ENCODE data around the gene FBXL17.

FBXL17 gene

GRCh38 chr5:107831612-107832395, 550.1 kb downstream of the FBXL17 start:
- no peaks in the 10 kb centered on the region for H3K36me3 ChIP-seq (replicated peaks in 1 of 2; ENCODE audit: control insufficient read depth in 2 of 2, insufficient read depth in 2 of 2, low read length in 2 of 2)
- no peak overlapping the region for H3K4me2 ChIP-seq (ENCODE audit: insufficient read depth, low read length, poor library complexity, severe bottlenecking)
- peak overlapping the region; percentile 7 for H2BK15ac ChIP-seq (ENCODE audit: low read length)
- no peaks in the 10 kb centered on the region for H3K9me3 ChIP-seq (replicated peaks in 1 of 2; ENCODE audit: control insufficient read depth in 2 of 2, insufficient read depth in 1 of 2, low read depth in 1 of 2, low read length in 2 of 2)
- no peak overlapping the region for H2BK120ac ChIP-seq (ENCODE audit: low read depth, low read length)
- no peaks in the 10 kb centered on the region for H3K79me1 ChIP-seq (ENCODE audit: low read depth, low read length)
- no peak overlapping the region for H3K18ac ChIP-seq (ENCODE audit: low read length)
- no peak overlapping the region for H2BK12ac ChIP-seq (ENCODE audit: low read length)
- H3K23ac ChIP-seq (ENCODE audit: low read depth, low read length, poor library complexity) = no peak overlapping the region
- WGBS, 2 donors (ENCODE audit: extremely low coverage in 2 of 2, insufficient read length in 2 of 2, insufficient replicate concordance in 1 of 2) = no CpG with 5 or more reads among the region's 13 CpGs
- H4K91ac ChIP-seq (ENCODE audit: low read depth, low read length, poor library complexity) = no peak overlapping the region
- H2AK5ac ChIP-seq (ENCODE audit: low read depth, low read length) = no peak overlapping the region
- H3K4me3 ChIP-seq (ENCODE audit: low read length in 2 of 2) = no peak overlapping the region
- no peak for DNase-seq (ENCODE audit: low spot score)
- H2BK5ac ChIP-seq (ENCODE audit: low read length) = no peak overlapping the region
- H3K4me1 ChIP-seq (ENCODE audit: control insufficient read depth in 2 of 2, insufficient read depth in 1 of 2, low read depth in 1 of 2, low read length in 2 of 2) = peaks cover 0 to 2% of the 10 kb centered on the region in 2 donors
- H3K9ac ChIP-seq (ENCODE audit: low read depth, low read length, poor library complexity) = no peak overlapping the region
- H3K4ac ChIP-seq (ENCODE audit: low read length) = no peak overlapping the region
- H3K27ac ChIP-seq (replicated peaks; ENCODE audit: low read length) = no peak overlapping the region
- H3K14ac ChIP-seq (ENCODE audit: low read length) = peak overlapping the region; percentile 83
- no peak overlapping the region for H2AFZ ChIP-seq (ENCODE audit: low read length)
- H3K27me3 ChIP-seq (ENCODE audit: control insufficient read depth in 3 of 3, insufficient read depth in 3 of 3, low read depth in 1 of 3, low read length in 3 of 3) = peaks cover 0 to 3% (median 0%) of the 10 kb centered on the region in 3 experiments
- no peak overlapping the region for H4K8ac ChIP-seq (ENCODE audit: low read depth, low read length)

GRCh38 chr5:107830750-107831149, 551.1 kb downstream of the FBXL17 start:
- Histone ChIP-seq H3K4me2 (ENCODE audit: insufficient read depth, low read length, poor library complexity, severe bottlenecking) (no peak overlapping the region), H3K9ac (ENCODE audit: low read depth, low read length, poor library complexity) (no peak overlapping the region), H3K9me3 (replicated peaks in 1 of 2; ENCODE audit: control insufficient read depth in 2 of 2, insufficient read depth in 1 of 2, low read depth in 1 of 2, low read length in 2 of 2) (no peaks in the 10 kb centered on the region), H2AFZ (ENCODE audit: low read length) (no peak overlapping the region), H3K14ac (ENCODE audit: low read length) (no peak overlapping the region), H3K18ac (ENCODE audit: low read length) (no peak overlapping the region), H2BK120ac (ENCODE audit: low read depth, low read length) (no peak overlapping the region), H2AK5ac (ENCODE audit: low read depth, low read length) (no peak overlapping the region), H3K27me3 (ENCODE audit: control insufficient read depth in 3 of 3, insufficient read depth in 3 of 3, low read depth in 1 of 3, low read length in 3 of 3) (peaks cover 0 to 3% (median 0%) of the 10 kb centered on the region in 3 experiments), H4K8ac (ENCODE audit: low read depth, low read length) (no peak overlapping the region), H2BK15ac (ENCODE audit: low read length) (no peak overlapping the region), H3K36me3 (replicated peaks in 1 of 2; ENCODE audit: control insufficient read depth in 2 of 2, insufficient read depth in 2 of 2, low read length in 2 of 2) (no peaks in the 10 kb centered on the region), H3K4me3 (ENCODE audit: low read length in 2 of 2) (no peak overlapping the region), H3K27ac (replicated peaks; ENCODE audit: low read length) (no peak overlapping the region), H3K4me1 (ENCODE audit: control insufficient read depth in 2 of 2, insufficient read depth in 1 of 2, low read depth in 1 of 2, low read length in 2 of 2) (peaks cover 4 to 6% of the 10 kb centered on the region in 2 donors), H3K4ac (ENCODE audit: low read length) (no peak overlapping the region), H2BK12ac (ENCODE audit: low read length) (no peak overlapping the region), H2BK5ac (ENCODE audit: low read length) (no peak overlapping the region), H4K91ac (ENCODE audit: low read depth, low read length, poor library complexity) (no peak overlapping the region), H3K79me1 (ENCODE audit: low read depth, low read length) (no peaks in the 10 kb centered on the region), H3K23ac (ENCODE audit: low read depth, low read length, poor library complexity) (no peak overlapping the region)
- WGBS, 2 donors (ENCODE audit: extremely low coverage in 2 of 2, insufficient read length in 2 of 2, insufficient replicate concordance in 1 of 2) = no CpG with 5 or more reads among the region's 6 CpGs
- DNase-seq (ENCODE audit: low spot score) = no peak

GRCh38 chr5:107826311-107827000, 555.4 kb downstream of the FBXL17 start:
- H3K9ac ChIP-seq (ENCODE audit: low read depth, low read length, poor library complexity) = no peak overlapping the region
- no peak overlapping the region for H4K91ac ChIP-seq (ENCODE audit: low read depth, low read length, poor library complexity)
- H2BK15ac ChIP-seq (ENCODE audit: low read length) = no peak overlapping the region
- DNase-seq (ENCODE audit: low spot score) = peak; percentile 61
- no peak overlapping the region for H4K8ac ChIP-seq (ENCODE audit: low read depth, low read length)
- no peak overlapping the region for H3K4me2 ChIP-seq (ENCODE audit: insufficient read depth, low read length, poor library complexity, severe bottlenecking)
- no peak overlapping the region for H2AK5ac ChIP-seq (ENCODE audit: low read depth, low read length)
- no peaks in the 10 kb centered on the region for H3K79me1 ChIP-seq (ENCODE audit: low read depth, low read length)
- H3K36me3 ChIP-seq (replicated peaks in 1 of 2; ENCODE audit: control insufficient read depth in 2 of 2, insufficient read depth in 2 of 2, low read length in 2 of 2) = no peaks in the 10 kb centered on the region
- H3K27ac ChIP-seq (replicated peaks; ENCODE audit: low read length) = peak overlapping the region; percentile 84
- H2BK120ac ChIP-seq (ENCODE audit: low read depth, low read length) = no peak overlapping the region
- peaks cover 6 to 12% of the 10 kb centered on the region in 2 donors for H3K4me1 ChIP-seq (ENCODE audit: control insufficient read depth in 2 of 2, insufficient read depth in 1 of 2, low read depth in 1 of 2, low read length in 2 of 2)
- no peak overlapping the region for H2BK5ac ChIP-seq (ENCODE audit: low read length)
- H3K4me3 ChIP-seq (ENCODE audit: low read length in 2 of 2) = no peak overlapping the region
- peaks cover 2 to 3% of the 10 kb centered on the region in 2 donors for H3K9me3 ChIP-seq (replicated peaks in 1 of 2; ENCODE audit: control insufficient read depth in 2 of 2, insufficient read depth in 1 of 2, low read depth in 1 of 2, low read length in 2 of 2)
- no peak overlapping the region for H3K4ac ChIP-seq (ENCODE audit: low read length)
- no peak overlapping the region for H3K18ac ChIP-seq (ENCODE audit: low read length)
- H2AFZ ChIP-seq (ENCODE audit: low read length) = no peak overlapping the region
- WGBS, 2 donors (ENCODE audit: extremely low coverage in 2 of 2, insufficient read length in 2 of 2, insufficient replicate concordance in 1 of 2) = no CpG with 5 or more reads among the region's 6 CpGs
- no peak overlapping the region for H3K23ac ChIP-seq (ENCODE audit: low read depth, low read length, poor library complexity)
- no peak overlapping the region for H2BK12ac ChIP-seq (ENCODE audit: low read length)
- H3K14ac ChIP-seq (ENCODE audit: low read length) = no peak overlapping the region
- no peaks in the 10 kb centered on the region for H3K27me3 ChIP-seq (ENCODE audit: control insufficient read depth in 3 of 3, insufficient read depth in 3 of 3, low read depth in 1 of 3, low read length in 3 of 3)

GRCh38 chr5:107824821-107825220, 557.1 kb downstream of the FBXL17 start:
- H3K14ac ChIP-seq (ENCODE audit: low read length) = no peak overlapping the region
- peak overlapping the region; percentile 60 for H3K27ac ChIP-seq (replicated peaks; ENCODE audit: low read length)
- no peak overlapping the region for H2BK5ac ChIP-seq (ENCODE audit: low read length)
- H3K27me3 ChIP-seq (ENCODE audit: control insufficient read depth in 3 of 3, insufficient read depth in 3 of 3, low read depth in 1 of 3, low read length in 3 of 3) = no peaks in the 10 kb centered on the region
- peaks cover 2 to 3% of the 10 kb centered on the region in 2 donors for H3K9me3 ChIP-seq (replicated peaks in 1 of 2; ENCODE audit: control insufficient read depth in 2 of 2, insufficient read depth in 1 of 2, low read depth in 1 of 2, low read length in 2 of 2)
- no peak overlapping the region for H2AFZ ChIP-seq (ENCODE audit: low read length)
- no peaks in the 10 kb centered on the region for H3K36me3 ChIP-seq (replicated peaks in 1 of 2; ENCODE audit: control insufficient read depth in 2 of 2, insufficient read depth in 2 of 2, low read length in 2 of 2)
- H3K18ac ChIP-seq (ENCODE audit: low read length) = no peak overlapping the region
- H2BK15ac ChIP-seq (ENCODE audit: low read length) = no peak overlapping the region
- H3K4me3 ChIP-seq (ENCODE audit: low read length in 2 of 2) = no peak overlapping the region
- no peak overlapping the region for H3K4me2 ChIP-seq (ENCODE audit: insufficient read depth, low read length, poor library complexity, severe bottlenecking)
- H3K4ac ChIP-seq (ENCODE audit: low read length) = no peak overlapping the region
- H2BK120ac ChIP-seq (ENCODE audit: low read depth, low read length) = no peak overlapping the region
- H3K79me1 ChIP-seq (ENCODE audit: low read depth, low read length) = no peaks in the 10 kb centered on the region
- H4K91ac ChIP-seq (ENCODE audit: low read depth, low read length, poor library complexity) = no peak overlapping the region
- no peak for DNase-seq (ENCODE audit: low spot score)
- no peak overlapping the region for H3K9ac ChIP-seq (ENCODE audit: low read depth, low read length, poor library complexity)
- no peak overlapping the region for H3K23ac ChIP-seq (ENCODE audit: low read depth, low read length, poor library complexity)
- no CpG with 5 or more reads among the region's 1 CpG for WGBS, 2 donors (ENCODE audit: extremely low coverage in 2 of 2, insufficient read length in 2 of 2, insufficient replicate concordance in 1 of 2)
- no peak overlapping the region for H4K8ac ChIP-seq (ENCODE audit: low read depth, low read length)
- peaks cover 4 to 12% of the 10 kb centered on the region in 2 donors for H3K4me1 ChIP-seq (ENCODE audit: control insufficient read depth in 2 of 2, insufficient read depth in 1 of 2, low read depth in 1 of 2, low read length in 2 of 2)
- H2AK5ac ChIP-seq (ENCODE audit: low read depth, low read length) = no peak overlapping the region
- H2BK12ac ChIP-seq (ENCODE audit: low read length) = no peak overlapping the region
